HG03064 (cell line): ENCODE measurements around the gene TEX19.

Experiments used
- ATAC-seq: cut with Tn5 transposase; IDR thresholded peaks from one replicate; pipeline ENCODE4 v1.9.1; 2021; ENCODE audit warnings: low read depth; ENCODE audit not compliant: unreplicated experiment

Gene TEX19

GRCh38 chr17:82320956-82321927, 37.8 kb upstream of the TEX19 start:
- no peak for ATAC-seq

GRCh38 chr17:82321947-82322466, 37.0 kb upstream of the TEX19 start:
- ATAC-seq = no peak

GRCh38 chr17:82322526-82323453, 36.3 kb upstream of the TEX19 start:
- ATAC-seq = no peak

- no peak for ATAC-seq
Measured at GRCh38 chr17:82323514-82324234, 35.4 kb upstream of the TEX19 start.

- no peak for ATAC-seq
Measured at GRCh38 chr17:82324566-82325285, 34.3 kb upstream of the TEX19 start.

GRCh38 chr17:82325286-82326180, 33.5 kb upstream of the TEX19 start:
- ATAC-seq = no peak

GRCh38 chr17:82327289-82327688, 31.8 kb upstream of the TEX19 start:
- ATAC-seq = no peak

- ATAC-seq = no peak
Measured at GRCh38 chr17:82327757-82328140, 31.3 kb upstream of the TEX19 start.

GRCh38 chr17:82328141-82328993, 30.7 kb upstream of the TEX19 start:
- no peak for ATAC-seq

GRCh38 chr17:82328994-82329507, 30.0 kb upstream of the TEX19 start:
- no peak for ATAC-seq

- no peak for ATAC-seq
Measured at GRCh38 chr17:82329683-82330321, 29.2 kb upstream of the TEX19 start.

GRCh38 chr17:82330322-82331239, 28.5 kb upstream of the TEX19 start:
- ATAC-seq = no peak

- no peak for ATAC-seq
Measured at GRCh38 chr17:82331345-82331939, 27.6 kb upstream of the TEX19 start.

GRCh38 chr17:82332669-82333278, 26.3 kb upstream of the TEX19 start:
- no peak for ATAC-seq
